Ovary (tissue), 3 donors: ENCODE data around the gene SLC25A33.

Experiments
- EP300 ChIP-seq: sonication (generic); formaldehyde crosslinking; IDR thresholded peaks from one replicate; pipeline ENCODE4 v1.6.1; 2017; ENCODE audit warnings: antibody characterized with exemption
- POLR2A ChIP-seq: fragments of 450-650 bp; IDR thresholded peaks from one replicate; pipeline ENCODE4 v1.6.1; 2017; ENCODE audit warnings: antibody characterized with exemption, mild to moderate bottlenecking, moderate library complexity
- TF ChIP-seq, protein P1 (sequence below), 3 donors: fragments of 450-650 bp in 2 of 3; fragments of 200-600 bp in 1 of 3; IDR thresholded peaks; one replicate each; pipeline versions ENCODE4 v1.5.1 to v1.8.0; 2016 to 2022; ENCODE audit warnings: antibody characterized with exemption in 3 of 3, mild to moderate bottlenecking in 1 of 3
- donor health status: DM: no; HTN: no; CAD: no.

DNA sequence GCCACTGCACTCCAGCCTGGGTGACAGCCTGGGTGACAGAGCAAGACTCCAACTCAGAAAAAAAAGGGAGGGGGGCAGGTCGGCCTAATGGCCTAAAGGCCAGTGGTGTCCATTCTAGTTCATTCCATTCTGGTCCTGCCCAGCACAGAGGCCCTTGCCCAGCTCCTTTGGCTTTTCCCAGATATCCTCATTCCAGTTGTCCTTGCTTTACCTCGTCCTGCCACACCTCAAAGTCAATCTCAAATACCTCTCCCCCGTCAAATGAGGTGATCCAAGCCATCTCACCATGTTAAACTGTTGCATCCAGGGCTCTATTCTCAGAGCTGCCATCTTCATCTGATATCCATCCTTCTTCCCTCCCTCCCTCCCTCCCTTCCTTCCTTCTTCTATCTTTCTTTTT is 92.3 kb downstream of the SLC25A33 start:
- TF ChIP-seq, protein P1, sequence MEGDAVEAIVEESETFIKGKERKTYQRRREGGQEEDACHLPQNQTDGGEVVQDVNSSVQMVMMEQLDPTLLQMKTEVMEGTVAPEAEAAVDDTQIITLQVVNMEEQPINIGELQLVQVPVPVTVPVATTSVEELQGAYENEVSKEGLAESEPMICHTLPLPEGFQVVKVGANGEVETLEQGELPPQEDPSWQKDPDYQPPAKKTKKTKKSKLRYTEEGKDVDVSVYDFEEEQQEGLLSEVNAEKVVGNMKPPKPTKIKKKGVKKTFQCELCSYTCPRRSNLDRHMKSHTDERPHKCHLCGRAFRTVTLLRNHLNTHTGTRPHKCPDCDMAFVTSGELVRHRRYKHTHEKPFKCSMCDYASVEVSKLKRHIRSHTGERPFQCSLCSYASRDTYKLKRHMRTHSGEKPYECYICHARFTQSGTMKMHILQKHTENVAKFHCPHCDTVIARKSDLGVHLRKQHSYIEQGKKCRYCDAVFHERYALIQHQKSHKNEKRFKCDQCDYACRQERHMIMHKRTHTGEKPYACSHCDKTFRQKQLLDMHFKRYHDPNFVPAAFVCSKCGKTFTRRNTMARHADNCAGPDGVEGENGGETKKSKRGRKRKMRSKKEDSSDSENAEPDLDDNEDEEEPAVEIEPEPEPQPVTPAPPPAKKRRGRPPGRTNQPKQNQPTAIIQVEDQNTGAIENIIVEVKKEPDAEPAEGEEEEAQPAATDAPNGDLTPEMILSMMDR (IDR thresholded peaks at IDR 0.05) = no peak
- TF ChIP-seq EP300 (no peak), POLR2A (no peak)
